AG08395 (cell line): Measurements from ENCODE around the gene STRA6.
"Not testable (repeated sequence)": the region's sequence is repeated elsewhere in the genome, so short reads cannot be mapped to it uniquely, and the experiment has no call there.

Experiments
- DNase-seq: peaks from one replicate; pipeline ENCODE4 v3.0.0; 2012; ENCODE audit warnings: mixed read lengths, low spot score

The STRA6 gene

DNA sequence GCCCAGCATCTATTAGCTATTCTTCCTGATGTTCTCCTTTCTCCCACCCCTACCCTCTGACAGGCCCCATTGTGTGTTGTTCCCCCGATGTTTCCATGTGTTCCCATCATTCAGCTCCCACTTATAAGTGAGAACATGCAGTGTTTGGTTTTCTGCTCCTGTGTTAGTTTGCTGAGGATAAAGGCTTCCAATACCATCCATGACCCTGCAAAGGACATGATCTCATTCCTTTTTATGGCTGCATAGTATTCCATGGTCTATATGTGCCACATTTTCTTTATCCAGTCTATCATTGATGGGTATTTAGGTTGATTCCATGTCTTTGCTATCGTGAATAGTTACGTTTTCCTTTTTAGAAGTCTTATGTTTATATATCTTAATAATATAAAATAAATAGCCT, 42.2 kb downstream of the STRA6 start:
- DNase-seq = not testable (repeated sequence)

GRCh38 chr15:74159773-74160172, 42.8 kb downstream of the STRA6 start:
- no peak for DNase-seq

DNA sequence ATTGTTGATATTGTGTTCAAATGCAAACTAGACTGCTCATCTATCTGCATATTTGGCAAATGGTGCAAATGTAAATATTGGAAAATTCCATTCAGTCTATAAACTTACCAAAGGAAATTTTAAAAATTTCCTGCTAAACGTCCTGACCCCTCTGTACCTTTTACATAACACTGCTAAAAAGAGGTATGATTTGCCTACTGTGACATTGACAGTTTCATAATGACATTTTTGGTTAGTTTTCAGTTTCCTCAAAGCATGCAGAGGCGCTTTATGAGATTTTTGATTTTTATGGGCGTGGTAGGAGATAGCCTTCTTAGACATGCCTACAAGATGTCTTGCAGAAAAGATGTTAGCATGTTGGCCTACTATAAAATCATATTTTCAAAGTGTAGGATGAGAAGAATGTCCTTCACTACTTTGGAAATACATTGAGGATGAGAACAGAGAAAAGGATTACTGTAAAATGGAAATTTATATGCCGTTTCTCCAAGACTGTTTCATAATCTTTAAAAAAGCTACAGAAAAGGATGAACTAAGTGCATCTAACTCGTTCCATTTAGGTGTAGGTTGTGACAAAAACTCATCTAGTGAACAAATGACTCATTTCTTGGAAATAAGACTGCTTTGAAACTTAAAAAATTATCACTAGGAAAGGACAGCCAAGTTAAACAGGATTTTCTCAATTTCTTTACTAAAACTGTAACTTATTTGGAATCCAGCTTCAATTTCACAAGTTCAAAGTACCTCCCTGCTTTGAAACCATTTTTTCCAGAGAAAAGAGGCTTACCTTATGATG, 43.5 kb downstream of the STRA6 start:
- no peak for DNase-seq

DNA sequence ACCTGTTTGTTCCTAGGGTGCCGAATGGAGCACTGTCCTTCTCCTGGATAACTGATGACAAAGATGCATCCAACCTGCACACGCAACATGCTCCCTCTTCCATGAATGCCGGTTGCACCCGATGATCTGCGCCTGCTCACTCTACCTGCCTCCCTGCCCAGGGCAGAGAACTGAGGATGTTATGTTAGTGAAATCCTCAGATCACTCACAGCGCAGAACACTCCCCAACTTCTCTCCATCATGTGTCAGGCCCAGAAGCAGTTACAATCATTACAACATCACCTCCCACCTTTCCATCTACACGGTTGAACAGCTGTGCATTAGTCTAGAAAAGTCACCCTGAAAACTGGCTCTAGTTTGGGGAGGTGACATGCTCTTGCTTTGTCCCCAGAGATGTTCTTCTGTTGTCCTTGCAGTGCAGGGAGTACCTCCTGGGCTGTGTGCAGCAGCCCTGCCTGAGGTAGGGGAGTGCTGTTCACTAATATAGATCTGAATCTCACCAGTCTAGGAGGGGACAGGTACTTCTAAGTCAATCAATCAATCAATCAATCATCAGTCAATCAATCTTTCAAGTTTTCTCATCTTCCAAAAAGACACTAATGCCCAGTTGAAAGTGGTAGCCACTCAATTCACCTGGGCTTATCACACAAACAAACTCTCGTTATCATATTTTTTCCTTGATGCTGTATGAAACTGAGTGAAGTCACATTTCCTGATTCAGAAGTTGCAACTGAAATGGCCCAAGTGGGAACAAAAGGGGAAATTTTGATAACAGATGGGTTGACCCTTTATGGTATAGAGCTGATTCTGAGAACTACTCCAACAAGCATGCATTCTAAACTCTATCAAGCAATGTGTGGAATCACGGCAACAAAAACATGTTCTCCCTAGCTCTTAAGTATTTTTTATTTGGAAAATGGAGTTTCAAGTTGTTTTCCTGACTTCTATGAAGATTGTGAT, 44.4 kb downstream of the STRA6 start:
- no peak for DNase-seq

DNA sequence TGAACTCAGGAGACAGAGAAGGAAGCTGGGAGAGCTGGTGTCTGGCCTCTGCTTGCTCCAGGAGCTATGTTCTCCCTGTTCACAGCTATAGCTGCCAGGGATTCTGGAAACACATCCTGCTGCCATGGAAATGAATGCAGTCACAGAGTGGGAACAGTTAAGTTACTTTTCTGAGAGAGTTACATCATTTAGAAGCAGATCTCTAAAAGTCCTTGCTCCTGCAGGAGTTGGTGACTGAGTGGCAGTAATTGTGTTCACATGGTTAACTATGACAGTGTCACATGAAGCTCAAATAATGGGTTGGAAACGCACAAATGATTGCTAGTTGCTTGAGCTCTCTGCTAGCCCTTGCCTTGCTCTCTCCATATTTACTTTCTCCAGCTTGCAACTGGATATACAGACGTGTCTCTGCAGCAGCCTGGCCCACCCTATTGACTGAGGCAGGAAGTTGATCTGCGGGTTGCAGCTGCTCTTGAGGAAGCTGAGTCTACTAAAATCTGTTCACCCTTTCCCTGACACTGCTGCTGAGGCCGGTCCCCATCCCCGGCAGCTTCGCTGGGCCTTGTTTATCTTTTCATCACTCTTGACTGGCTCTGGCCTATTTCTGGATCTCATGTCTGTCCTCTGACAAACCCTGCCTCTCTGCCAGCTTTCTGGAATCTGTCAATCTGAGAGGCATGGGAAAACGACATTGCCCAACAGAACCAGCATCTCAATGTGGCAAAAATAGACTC, 45.7 kb downstream of the STRA6 start:
- peak; percentile 40 for DNase-seq

GRCh38 chr15:74155766-74156417, 46.7 kb downstream of the STRA6 start:
- no peak for DNase-seq

DNA sequence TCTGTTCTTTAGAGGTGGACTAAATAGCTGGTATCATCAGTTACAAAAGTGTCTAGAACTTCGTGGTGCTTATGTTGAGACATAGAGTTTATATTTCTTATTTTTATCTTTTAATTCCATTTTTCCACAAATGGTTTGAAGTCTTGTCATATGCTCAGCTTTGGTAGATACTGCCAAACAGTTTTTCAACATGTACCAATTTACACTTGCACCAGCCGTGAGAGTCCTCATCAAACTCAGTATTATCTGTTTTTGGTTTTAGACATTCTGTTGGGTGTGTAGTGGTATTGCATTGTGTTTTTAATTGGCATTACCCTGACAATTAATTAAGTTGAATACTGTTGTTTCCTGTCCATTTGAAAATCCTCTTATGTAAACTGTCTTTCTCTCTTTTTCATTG, 55.5 kb downstream of the STRA6 start:
- no peak for DNase-seq

DNA sequence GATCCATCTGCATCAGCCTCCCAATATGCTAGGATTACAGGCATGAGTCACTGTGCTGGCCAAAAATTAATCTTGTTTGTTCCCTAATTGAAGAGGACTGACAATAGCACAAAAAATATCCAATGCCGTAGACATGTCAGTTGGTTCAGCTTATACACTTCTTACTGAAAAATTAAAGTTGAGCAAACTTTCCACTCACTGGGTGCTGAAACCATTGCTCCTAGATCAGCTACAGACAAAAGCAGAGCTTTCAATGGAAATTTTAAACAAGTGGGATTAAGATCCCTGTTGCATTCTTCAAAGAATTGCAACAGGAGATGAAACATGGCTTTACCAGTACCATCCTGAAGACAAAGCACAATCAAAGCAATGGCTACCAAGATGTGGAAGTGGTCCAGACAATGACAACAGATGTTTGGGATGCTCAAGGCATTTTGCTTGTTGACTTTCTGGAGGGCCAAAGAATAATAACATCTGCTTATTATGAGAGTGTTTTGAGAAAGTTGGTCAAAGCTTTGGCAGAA, 56.2 kb downstream of the STRA6 start:
- DNase-seq = no peak

GRCh38 chr15:74144153-74144775, 58.3 kb downstream of the STRA6 start:
- DNase-seq = no peak

GRCh38 chr15:74141591-74141990, 61.0 kb downstream of the STRA6 start:
- no peak for DNase-seq

- no peak for DNase-seq
Measured at GRCh38 chr15:74138642-74139041, 63.9 kb downstream of the STRA6 start.

GRCh38 chr15:74137537-74137894, 65.1 kb downstream of the STRA6 start:
- no peak for DNase-seq

- DNase-seq = no peak
Measured at GRCh38 chr15:74136814-74137536, 65.6 kb downstream of the STRA6 start.

- no peak for DNase-seq
Measured at GRCh38 chr15:74136540-74136813, 66.1 kb downstream of the STRA6 start.

DNA sequence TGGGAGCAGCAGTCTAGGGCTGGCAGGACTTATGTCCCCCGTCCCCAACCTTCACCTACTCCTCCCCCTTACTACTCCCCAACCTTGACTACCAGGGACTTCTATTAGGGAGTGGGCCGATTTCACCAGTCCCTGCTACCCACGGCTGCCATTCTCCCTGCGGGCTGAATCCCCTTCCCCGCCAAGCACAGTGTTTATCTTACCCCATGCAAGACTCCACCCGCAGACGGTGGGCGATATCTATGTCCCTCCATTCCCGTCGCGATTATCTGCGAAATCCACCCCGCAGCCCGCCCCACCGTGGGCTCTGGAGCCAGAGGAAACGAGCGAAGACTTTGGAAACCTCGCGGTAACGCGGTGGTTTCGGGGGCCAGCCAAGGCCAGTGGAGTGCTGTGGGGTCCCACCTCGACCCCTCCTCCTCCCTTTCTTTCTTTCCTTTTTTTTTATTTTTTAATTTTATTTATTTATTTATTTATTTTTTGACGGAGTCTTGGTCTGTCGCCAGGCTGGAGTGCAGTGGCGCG, 67.5 kb downstream of the STRA6 start:
- no peak for DNase-seq

DNA sequence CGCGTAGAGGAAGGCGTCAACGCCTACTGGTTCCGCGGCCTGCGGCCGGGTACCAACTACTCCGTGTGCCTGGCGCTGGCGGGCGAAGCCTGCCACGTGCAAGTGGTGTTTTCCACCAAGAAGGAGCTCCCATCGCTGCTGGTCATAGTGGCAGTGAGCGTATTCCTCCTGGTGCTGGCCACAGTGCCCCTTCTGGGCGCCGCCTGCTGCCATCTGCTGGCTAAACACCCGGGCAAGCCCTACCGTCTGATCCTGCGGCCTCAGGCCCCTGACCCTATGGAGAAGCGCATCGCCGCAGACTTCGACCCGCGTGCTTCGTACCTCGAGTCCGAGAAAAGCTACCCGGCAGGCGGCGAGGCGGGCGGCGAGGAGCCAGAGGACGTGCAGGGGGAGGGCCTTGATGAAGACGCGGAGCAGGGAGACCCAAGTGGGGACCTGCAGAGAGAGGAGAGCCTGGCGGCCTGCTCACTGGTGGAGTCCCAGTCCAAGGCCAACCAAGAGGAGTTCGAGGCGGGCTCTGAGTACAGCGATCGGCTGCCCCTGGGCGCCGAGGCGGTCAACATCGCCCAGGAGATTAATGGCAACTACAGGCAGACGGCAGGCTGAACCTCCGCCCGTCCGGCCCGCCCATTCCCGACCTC, 68.1 kb downstream of the STRA6 start:
- no peak for DNase-seq

DNA sequence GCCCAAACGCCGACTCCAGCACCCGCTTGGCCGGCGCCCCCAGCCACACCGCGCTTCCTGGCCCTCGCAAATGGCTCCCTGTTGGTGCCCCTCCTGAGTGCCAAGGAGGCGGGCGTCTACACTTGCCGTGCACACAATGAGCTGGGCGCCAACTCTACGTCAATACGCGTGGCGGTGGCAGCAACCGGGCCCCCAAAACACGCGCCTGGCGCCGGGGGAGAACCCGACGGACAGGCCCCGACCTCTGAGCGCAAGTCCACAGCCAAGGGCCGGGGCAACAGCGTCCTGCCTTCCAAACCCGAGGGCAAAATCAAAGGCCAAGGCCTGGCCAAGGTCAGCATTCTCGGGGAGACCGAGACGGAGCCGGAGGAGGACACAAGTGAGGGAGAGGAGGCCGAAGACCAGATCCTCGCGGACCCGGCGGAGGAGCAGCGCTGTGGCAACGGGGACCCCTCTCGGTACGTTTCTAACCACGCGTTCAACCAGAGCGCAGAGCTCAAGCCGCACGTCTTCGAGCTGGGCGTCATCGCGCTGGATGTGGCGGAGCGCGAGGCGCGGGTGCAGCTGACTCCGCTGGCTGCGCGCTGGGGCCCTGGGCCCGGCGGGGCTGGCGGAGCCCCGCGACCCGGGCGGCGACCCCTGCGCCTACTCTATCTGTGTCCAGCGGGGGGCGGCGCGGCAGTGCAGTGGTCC, 68.7 kb downstream of the STRA6 start:
- DNase-seq = no peak

DNA sequence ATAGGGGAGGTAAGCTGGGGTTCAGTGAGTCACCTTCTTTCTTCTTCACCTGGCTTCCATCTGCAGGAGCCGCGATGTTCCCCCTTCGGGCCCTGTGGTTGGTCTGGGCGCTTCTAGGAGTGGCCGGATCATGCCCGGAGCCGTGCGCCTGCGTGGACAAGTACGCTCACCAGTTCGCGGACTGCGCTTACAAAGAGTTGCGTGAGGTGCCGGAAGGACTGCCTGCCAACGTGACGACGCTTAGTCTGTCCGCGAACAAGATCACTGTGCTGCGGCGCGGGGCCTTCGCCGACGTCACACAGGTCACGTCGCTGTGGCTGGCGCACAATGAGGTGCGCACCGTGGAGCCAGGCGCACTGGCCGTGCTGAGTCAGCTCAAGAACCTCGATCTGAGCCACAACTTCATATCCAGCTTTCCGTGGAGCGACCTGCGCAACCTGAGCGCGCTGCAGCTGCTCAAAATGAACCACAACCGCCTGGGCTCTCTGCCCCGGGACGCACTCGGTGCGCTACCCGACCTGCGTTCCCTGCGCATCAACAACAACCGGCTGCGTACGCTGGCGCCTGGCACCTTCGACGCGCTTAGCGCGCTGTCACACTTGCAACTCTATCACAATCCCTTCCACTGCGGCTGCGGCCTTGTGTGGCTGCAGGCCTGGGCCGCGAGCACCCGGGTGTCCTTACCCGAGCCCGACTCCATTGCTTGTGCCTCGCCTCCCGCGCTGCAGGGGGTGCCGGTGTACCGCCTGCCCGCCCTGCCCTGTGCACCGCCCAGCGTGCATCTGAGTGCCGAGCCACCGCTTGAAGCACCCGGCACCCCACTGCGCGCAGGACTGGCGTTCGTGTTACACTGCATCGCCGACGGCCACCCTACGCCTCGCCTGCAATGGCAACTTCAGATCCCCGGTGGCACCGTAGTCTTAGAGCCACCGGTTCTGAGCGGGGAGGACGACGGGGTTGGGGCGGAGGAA, 69.6 kb downstream of the STRA6 start:
- no peak for DNase-seq
